OCI-LY1 (cell line): Measurements from ENCODE around the gene HLA-DOA.

Source experiments
- EZH2 ChIP-seq: fragments of 200-600 bp; sonication (generic), shearing (Covaris generic); IDR thresholded peaks from 2 replicates; pipeline ENCODE4 v1.8.0; 2017; ENCODE audit warnings: borderline replicate concordance, mixed run types, mild to moderate bottlenecking, antibody characterized with exemption, low read length, moderate library complexity, mixed read lengths
- TF ChIP-seq, protein P1 (sequence below): fragments of 200-600 bp; sonication (generic), shearing (Covaris generic); IDR thresholded peaks from 2 replicates; pipeline ENCODE4 v1.5.1; 2017; ENCODE audit warnings: mild to moderate bottlenecking, antibody characterized with exemption, low read length, moderate library complexity, mixed read lengths

DNA sequence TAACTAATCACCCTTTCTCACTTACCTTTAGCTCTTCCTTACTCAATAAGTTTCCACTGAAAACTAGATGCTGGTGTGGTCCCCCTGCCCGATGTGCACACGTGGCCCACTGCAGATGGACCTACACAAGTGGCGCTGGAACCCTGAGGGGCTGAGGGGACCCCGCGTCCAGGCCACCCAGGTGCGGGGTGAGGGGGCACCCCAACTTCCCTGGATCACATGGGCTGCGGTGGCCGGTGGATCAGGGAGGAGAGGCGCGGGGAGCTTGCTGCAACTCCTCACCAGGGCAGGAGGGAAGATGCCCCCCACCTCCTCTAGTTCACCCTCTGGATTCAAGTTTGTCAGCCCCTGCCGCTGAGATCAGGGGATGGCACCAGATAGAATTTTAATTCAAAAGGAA is 12.5 kb upstream of the HLA-DOA start:
- TF ChIP-seq, protein P1, sequence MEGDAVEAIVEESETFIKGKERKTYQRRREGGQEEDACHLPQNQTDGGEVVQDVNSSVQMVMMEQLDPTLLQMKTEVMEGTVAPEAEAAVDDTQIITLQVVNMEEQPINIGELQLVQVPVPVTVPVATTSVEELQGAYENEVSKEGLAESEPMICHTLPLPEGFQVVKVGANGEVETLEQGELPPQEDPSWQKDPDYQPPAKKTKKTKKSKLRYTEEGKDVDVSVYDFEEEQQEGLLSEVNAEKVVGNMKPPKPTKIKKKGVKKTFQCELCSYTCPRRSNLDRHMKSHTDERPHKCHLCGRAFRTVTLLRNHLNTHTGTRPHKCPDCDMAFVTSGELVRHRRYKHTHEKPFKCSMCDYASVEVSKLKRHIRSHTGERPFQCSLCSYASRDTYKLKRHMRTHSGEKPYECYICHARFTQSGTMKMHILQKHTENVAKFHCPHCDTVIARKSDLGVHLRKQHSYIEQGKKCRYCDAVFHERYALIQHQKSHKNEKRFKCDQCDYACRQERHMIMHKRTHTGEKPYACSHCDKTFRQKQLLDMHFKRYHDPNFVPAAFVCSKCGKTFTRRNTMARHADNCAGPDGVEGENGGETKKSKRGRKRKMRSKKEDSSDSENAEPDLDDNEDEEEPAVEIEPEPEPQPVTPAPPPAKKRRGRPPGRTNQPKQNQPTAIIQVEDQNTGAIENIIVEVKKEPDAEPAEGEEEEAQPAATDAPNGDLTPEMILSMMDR: no peak
- TF ChIP-seq EZH2: no peak
